A673 (cell line): ENCODE results near the gene MPC1.

Experiments
- CTCF ChIP-seq: fragments of 300-800, 200-600 bp; sonication (generic); conservative IDR thresholded peaks from 2 replicates; pipeline ENCODE4 v1.5.1; 2017; ENCODE audit warnings: low read depth, mild to moderate bottlenecking, antibody characterized with exemption, low read length, moderate library complexity, mixed read lengths
- EZH2 ChIP-seq: fragments of 200-600 bp; sonication (generic); IDR thresholded peaks from 2 replicates; pipeline ENCODE4 v1.6.1; 2017; ENCODE audit warnings: borderline replicate concordance, low read depth, mild to moderate bottlenecking, mixed read lengths, antibody characterized with exemption, low read length; ENCODE audit not compliant: poor library complexity, severe bottlenecking

DNA sequence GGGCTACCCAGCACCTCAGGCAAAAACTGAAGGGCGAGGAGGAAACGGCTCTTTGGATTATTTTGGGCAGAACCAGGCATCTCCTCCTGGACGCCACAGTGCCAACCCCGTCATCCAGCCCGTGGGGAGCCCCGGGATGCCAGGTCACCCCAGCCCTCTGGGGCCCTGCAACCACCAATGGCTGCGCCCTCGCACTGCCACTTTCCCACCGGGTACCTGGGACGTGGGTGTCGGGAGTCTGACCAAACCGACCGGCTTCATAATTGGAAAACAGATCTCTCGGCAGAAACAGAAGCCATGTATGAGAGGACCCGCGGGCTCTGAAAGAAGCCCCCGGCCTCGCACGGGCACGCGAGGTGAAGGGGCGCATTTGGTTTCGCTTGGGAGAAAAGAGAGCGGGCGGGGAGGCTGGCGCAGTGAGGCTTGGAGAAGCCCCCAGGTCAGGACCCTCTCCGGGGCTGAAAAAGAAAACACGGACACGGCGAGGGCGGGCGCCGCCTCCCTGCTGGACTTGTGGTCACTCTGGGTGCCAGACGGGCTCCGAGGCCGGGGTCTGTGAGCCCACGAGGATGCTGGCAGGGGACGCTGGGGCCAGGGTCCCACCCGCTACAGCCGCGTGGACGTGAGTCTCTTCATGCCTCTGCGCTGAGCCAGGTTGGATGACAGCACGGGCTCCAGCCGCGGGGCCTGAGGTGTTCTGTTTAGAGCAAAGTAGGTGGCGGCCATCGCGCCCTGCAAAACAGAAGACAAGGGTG, 29.6 kb upstream of the MPC1 start:
- TF ChIP-seq CTCF (no peak), EZH2 (no peak)
